Mesenteric fat pad (tissue), 1 donor: Measurements from ENCODE around the gene LRRC8A. TPM values are rescaled to one million over a fixed set of nuclear protein-coding genes. Genes with fewer than 3 reads are reported as not detected.
A peak's percentile ranks its signal among the peaks of the same experiment; 100 is the strongest.

ENCODE experiments used
- DNase-seq: peaks from one replicate; pipeline ENCODE4 v3.0.0-alpha.2; 2020; ENCODE audit warnings: low spot score
- total RNA-seq: library from RNA; stranded (reverse); fragmentation: NEBNext Ultra II Directional; extraction: Animal tissue kit (Norgen Biotek cat#: 25700); gene quantifications from one replicate; pipeline ENCODE4 v1.2.1, GENCODE V29; 2021
- donor health status: DM: yes; HTN: yes; CAD: no.

The LRRC8A gene
- total RNA-seq, 1 donor from 2014 or later, result 40.5 TPM

GRCh38 chr9:128919402-128920089, 37.6 kb downstream of the LRRC8A start:
- DNase-seq, result no peak

- DNase-seq, result no peak
Measured at GRCh38 chr9:128920381-128921058, 38.6 kb downstream of the LRRC8A start, which contains the start of gene PHYHD1. TSS of gene PHYHD1 (plus strand) at chr9:128920982. CDS start at chr9:128922324, 1,342 bp downstream.

GRCh38 chr9:128921881-128922763, 40.2 kb downstream of the LRRC8A start:
- DNase-seq, result no peak

- no peak for DNase-seq
Measured at GRCh38 chr9:128923493-128923883, 41.6 kb downstream of the LRRC8A start.

- DNase-seq, result no peak
Measured at GRCh38 chr9:128927731-128928411, 45.9 kb downstream of the LRRC8A start.

- DNase-seq, result no peak
Measured at GRCh38 chr9:128928624-128929023, 46.7 kb downstream of the LRRC8A start.

- no peak for DNase-seq
Measured at GRCh38 chr9:128929560-128929959, 47.6 kb downstream of the LRRC8A start.

- DNase-seq, result no peak
Measured at GRCh38 chr9:128933731-128934130, 51.8 kb downstream of the LRRC8A start.

- no peak for DNase-seq
Measured at GRCh38 chr9:128936171-128936865, 54.4 kb downstream of the LRRC8A start.

- DNase-seq, result peak; percentile 14
Measured at GRCh38 chr9:128937310-128938165, 55.6 kb downstream of the LRRC8A start.

- DNase-seq, result peak; percentile 76
Measured at GRCh38 chr9:128940271-128940921, 58.5 kb downstream of the LRRC8A start.

- DNase-seq, result peak; percentile 84
Measured at GRCh38 chr9:128940946-128941755, 59.2 kb downstream of the LRRC8A start.

GRCh38 chr9:128943832-128944620, 62.1 kb downstream of the LRRC8A start:
- peak; percentile 9 for DNase-seq

GRCh38 chr9:128944966-128945365, 63.0 kb downstream of the LRRC8A start:
- peak; percentile 41 for DNase-seq

- peak; percentile 65 for DNase-seq
Measured at GRCh38 chr9:128945798-128946501, 64.0 kb downstream of the LRRC8A start.

- DNase-seq, result peak; percentile 51
Measured at GRCh38 chr9:128946571-128947276, 64.8 kb downstream of the LRRC8A start.
